ENCODE data around the gene PIR. TPM values are rescaled to one million over a fixed set of nuclear protein-coding genes. Genes with fewer than 3 reads are reported as not detected.

Gene PIR
- total and polyA plus RNA-seq, 4 donors, result 8.3 to 29.1 (median 13.4) TPM

DNA sequence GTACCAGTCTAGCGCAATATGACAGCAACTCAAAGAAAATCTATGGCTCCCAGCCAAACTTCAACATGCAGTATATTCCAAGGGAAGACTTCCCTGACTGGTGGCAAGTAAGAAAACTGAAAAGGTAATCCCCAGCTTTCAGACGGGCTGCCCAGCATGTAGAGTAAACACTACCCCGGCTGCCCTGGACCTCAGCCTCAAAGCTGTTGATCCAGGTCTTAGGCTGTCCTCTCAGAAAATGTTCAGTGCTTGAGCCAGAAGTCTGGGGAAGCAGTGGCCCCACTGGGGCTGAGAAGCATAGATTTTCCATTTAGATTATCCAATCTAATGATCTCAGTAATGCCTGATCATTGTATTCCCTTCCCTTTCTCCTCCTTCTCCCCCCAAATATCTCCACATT lies 29.3 kb upstream of the PIR start:
- ATAC-seq (ENCODE audit: insufficient read depth, low FRiP score) (no peak), DNase-seq (no peak)
- Histone ChIP-seq H3K4me1 (ENCODE audit: control insufficient read depth in 5 of 5, insufficient read depth in 5 of 5, low read length in 5 of 5) (peaks cover 0 to 17% (median 4%) of the 10 kb centered on the region in 5 donors), H3K4me3 (no peak overlapping the region), H3K9ac (ENCODE audit: insufficient read depth in 1 of 2, low read length in 2 of 2) (no peak overlapping the region), H3K27me3 (ENCODE audit: control insufficient read depth in 3 of 3, insufficient read depth in 3 of 3, low read length in 2 of 3) (peaks cover 0 to 59% (median 20%) of the 10 kb centered on the region in 3 donors), H3K9me3 (ENCODE audit: control insufficient read depth in 4 of 4, insufficient read depth in 3 of 4, low read length in 3 of 4) (no peaks in the 10 kb centered on the region), H3K27ac (ENCODE audit: low read depth in 1 of 2, low read length in 1 of 2) (no peak overlapping the region), H3K36me3 (ENCODE audit: control insufficient read depth in 4 of 4, insufficient read depth in 4 of 4, low read length in 4 of 4) (no peaks in the 10 kb centered on the region)
- WGBS, 2 donors, result 66 to 88% methylated on average over 3 of the region's 3 CpGs
- TF ChIP-seq, protein P1, sequence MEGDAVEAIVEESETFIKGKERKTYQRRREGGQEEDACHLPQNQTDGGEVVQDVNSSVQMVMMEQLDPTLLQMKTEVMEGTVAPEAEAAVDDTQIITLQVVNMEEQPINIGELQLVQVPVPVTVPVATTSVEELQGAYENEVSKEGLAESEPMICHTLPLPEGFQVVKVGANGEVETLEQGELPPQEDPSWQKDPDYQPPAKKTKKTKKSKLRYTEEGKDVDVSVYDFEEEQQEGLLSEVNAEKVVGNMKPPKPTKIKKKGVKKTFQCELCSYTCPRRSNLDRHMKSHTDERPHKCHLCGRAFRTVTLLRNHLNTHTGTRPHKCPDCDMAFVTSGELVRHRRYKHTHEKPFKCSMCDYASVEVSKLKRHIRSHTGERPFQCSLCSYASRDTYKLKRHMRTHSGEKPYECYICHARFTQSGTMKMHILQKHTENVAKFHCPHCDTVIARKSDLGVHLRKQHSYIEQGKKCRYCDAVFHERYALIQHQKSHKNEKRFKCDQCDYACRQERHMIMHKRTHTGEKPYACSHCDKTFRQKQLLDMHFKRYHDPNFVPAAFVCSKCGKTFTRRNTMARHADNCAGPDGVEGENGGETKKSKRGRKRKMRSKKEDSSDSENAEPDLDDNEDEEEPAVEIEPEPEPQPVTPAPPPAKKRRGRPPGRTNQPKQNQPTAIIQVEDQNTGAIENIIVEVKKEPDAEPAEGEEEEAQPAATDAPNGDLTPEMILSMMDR (IDR thresholded peaks at IDR 0.05; ENCODE audit: control extremely low read depth, extremely low read depth), result no peak

DNA sequence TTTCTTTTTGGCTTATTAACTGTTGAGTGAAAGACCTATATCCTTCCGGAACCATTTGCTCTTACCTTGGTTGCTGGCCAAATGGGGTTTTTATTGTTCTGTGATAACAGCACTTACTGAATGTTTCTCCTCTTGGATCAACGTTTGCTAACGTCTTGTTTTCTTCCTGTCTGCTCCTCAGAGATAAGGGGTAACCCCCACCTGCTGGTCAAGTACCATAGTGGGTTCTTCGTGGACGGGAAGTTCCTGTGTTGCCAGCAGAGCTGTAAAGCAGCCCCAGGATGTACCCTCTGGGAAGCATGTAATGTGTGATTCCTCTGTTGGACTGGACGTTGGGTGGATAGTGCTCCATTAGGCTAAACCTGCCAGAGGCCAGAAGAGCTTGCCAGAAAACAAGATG lies 22.8 kb upstream of the PIR start:
- WGBS, 2 donors, result 8 to 17% methylated on average over 6 of the region's 6 CpGs
- TF ChIP-seq, protein P1 (IDR thresholded peaks at IDR 0.05; ENCODE audit: control extremely low read depth, extremely low read depth), result no peak
- no peaks in the 10 kb centered on the region for H3K9me3 ChIP-seq (ENCODE audit: control insufficient read depth in 4 of 4, insufficient read depth in 3 of 4, low read length in 3 of 4)
- ATAC-seq (ENCODE audit: insufficient read depth, low FRiP score), result no peak
- H3K4me3 ChIP-seq, result no peak overlapping the region
- peaks cover 0 to 4% (median 0%) of the 10 kb centered on the region in 5 donors for H3K4me1 ChIP-seq (ENCODE audit: control insufficient read depth in 5 of 5, insufficient read depth in 5 of 5, low read length in 5 of 5)
- no peaks in the 10 kb centered on the region for H3K36me3 ChIP-seq (ENCODE audit: control insufficient read depth in 4 of 4, insufficient read depth in 4 of 4, low read length in 4 of 4)
- no peak for DNase-seq
- H3K27me3 ChIP-seq (ENCODE audit: control insufficient read depth in 3 of 3, insufficient read depth in 3 of 3, low read length in 2 of 3), result peaks cover 0 to 41% (median 24%) of the 10 kb centered on the region in 3 donors
- H3K27ac ChIP-seq (ENCODE audit: low read depth in 1 of 2, low read length in 1 of 2), result no peak overlapping the region
- no peak overlapping the region for H3K9ac ChIP-seq (ENCODE audit: insufficient read depth in 1 of 2, low read length in 2 of 2)

DNA sequence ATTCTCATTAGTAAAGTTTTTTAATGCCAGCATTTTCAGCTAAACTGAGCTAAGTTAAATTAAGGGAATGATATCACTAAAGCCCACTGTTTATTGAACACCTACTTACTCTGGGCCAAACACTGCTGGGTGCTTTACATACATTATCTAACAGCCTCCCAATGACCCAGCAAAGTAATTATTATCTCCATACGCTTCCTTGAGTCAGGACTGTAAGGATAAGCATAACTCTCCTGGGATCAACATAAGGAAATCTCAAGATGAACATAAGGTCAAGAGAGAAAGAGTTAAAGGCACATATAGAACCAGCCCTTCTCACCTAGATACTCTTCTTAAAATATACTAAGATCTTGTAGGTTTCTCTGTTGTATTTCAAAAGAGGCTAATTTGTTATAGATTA lies 21.1 kb upstream of the PIR start:
- H3K9me3 ChIP-seq (ENCODE audit: control insufficient read depth in 4 of 4, insufficient read depth in 3 of 4, low read length in 3 of 4), result no peaks in the 10 kb centered on the region
- no peaks in the 10 kb centered on the region for H3K36me3 ChIP-seq (ENCODE audit: control insufficient read depth in 4 of 4, insufficient read depth in 4 of 4, low read length in 4 of 4)
- DNase-seq, result no peak
- H3K4me1 ChIP-seq (ENCODE audit: control insufficient read depth in 5 of 5, insufficient read depth in 5 of 5, low read length in 5 of 5), result peaks cover 0 to 4% (median 0%) of the 10 kb centered on the region in 5 donors
- no peak overlapping the region for H3K27ac ChIP-seq (ENCODE audit: low read depth in 1 of 2, low read length in 1 of 2)
- H3K9ac ChIP-seq (ENCODE audit: insufficient read depth in 1 of 2, low read length in 2 of 2), result no peak overlapping the region
- TF ChIP-seq, protein P1 (IDR thresholded peaks at IDR 0.05; ENCODE audit: control extremely low read depth, extremely low read depth), result no peak
- ATAC-seq (ENCODE audit: insufficient read depth, low FRiP score), result no peak
- peaks cover 0 to 44% (median 37%) of the 10 kb centered on the region in 3 donors for H3K27me3 ChIP-seq (ENCODE audit: control insufficient read depth in 3 of 3, insufficient read depth in 3 of 3, low read length in 2 of 3)
- no peak overlapping the region for H3K4me3 ChIP-seq
- 59 to 87% methylated on average over 1 of the region's 1 CpG for WGBS, 2 donors

DNA sequence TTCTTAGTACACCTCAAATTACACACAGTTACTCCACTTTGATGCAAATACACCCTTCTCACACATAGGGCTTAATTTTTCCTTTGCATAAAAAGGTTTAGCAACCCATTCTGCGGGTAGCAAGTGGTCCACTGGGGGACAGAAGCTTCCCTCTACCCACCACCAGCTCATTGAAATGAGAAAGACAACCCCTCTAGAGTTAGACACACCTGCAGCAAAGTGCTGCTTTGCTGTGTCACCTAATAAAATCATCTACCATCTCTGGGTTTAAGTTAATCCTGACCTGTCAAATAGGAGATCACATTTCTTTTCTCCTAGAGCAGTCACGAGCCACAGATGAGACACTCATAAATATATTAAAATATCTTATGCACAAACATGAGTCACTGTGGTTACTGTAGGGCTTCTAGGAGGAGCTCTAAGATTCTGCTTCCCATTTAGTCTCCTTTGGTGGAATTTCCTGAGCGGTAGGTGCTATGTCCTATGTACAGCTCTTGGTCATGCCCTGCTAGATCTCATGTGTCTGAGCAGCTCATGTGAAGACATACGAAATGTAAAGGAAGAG lies 19.4 kb upstream of the PIR start:
- TF ChIP-seq, protein P1 (IDR thresholded peaks at IDR 0.05; ENCODE audit: control extremely low read depth, extremely low read depth), result no peak
- WGBS, 2 donors, result 70 to 80% methylated on average over 4 of the region's 4 CpGs
- H3K4me1 ChIP-seq (ENCODE audit: control insufficient read depth in 5 of 5, insufficient read depth in 5 of 5, low read length in 5 of 5), result no peaks in the 10 kb centered on the region
- no peak overlapping the region for H3K9ac ChIP-seq (ENCODE audit: insufficient read depth in 1 of 2, low read length in 2 of 2)
- ATAC-seq (ENCODE audit: insufficient read depth, low FRiP score) (no peak), DNase-seq (no peak)
- H3K27ac ChIP-seq (ENCODE audit: low read depth in 1 of 2, low read length in 1 of 2), result no peak overlapping the region
- H3K27me3 ChIP-seq (ENCODE audit: control insufficient read depth in 3 of 3, insufficient read depth in 3 of 3, low read length in 2 of 3), result peaks cover 0 to 47% (median 39%) of the 10 kb centered on the region in 3 donors
- no peak overlapping the region for H3K4me3 ChIP-seq
- no peaks in the 10 kb centered on the region for H3K9me3 ChIP-seq (ENCODE audit: control insufficient read depth in 4 of 4, insufficient read depth in 3 of 4, low read length in 3 of 4)
- no peaks in the 10 kb centered on the region for H3K36me3 ChIP-seq (ENCODE audit: control insufficient read depth in 4 of 4, insufficient read depth in 4 of 4, low read length in 4 of 4)

All from lung (tissue), 12 donors.